Measurements from ENCODE around the gene PRKCE.

PRKCE gene

DNA sequence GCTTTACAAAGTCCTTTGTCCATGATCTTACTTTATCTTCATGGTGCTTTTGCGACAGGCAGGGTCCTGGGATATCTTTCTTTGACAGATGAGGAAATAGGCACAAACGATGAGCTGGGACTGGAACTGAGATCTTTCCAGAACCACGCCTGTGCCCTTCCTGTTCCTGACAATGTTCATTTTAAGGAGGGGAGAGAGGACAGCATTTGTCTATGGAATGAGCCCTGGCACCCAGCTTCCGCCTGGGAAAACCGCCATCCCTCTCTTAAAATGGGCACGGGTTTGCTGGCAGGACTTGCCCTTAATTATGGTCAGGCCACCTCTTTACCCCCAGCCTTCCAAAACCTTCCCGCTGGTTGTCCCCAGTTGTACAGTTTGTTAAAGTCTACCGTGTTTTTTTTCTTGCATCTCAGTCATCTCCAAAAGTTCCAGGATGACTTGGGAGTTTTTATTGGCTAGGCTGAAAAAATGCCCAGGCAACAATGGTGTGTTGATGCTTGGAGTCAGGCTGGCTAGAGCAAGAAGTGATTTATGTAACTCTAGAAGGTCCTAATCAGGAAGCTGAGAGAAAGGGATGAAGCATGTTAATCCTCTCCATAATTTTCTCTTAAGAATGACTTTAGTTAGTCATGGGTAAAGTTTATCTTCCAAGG lies 380.8 kb downstream of the PRKCE start:
- DNase-seq: no peak

DNA sequence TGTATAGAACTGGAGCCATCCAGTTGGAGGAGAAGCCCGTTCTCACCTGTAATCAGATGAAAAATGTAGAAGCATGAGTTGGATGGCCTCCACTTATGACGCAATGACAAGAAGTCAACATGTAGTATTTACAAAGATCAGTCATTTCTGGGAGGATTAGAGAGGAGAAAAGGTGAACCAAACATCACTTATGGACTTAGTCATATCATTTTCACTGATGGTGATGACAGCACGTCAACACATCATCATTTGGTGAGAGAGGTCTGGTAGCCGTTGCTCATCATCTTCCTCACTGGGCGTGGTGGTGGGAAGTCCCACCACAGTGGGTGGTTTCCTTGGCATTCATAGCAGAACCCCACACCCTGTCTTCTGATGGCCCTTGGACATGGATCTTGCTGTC lies 381.5 kb downstream of the PRKCE start:
- DNase-seq: no peak

DNA sequence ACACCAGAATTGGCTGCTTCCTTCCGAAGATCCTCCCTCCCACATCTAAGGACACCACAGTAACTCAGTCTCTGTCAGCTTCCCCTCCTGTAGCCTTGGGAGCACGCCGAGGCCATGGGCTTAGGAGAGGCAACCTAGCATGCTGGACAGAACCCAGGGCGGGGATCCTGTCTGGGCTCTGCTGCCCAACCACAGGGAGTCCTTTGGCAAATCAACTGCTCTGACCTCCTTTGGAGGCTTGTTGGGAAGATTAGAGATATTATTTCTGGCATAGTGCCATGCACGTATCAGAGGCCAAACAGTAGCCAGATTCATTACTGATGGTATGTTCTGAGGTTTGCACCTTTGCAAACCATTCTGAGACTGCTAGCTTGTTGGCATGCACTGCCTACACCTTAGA lies 383.1 kb downstream of the PRKCE start:
- no peak for DNase-seq

DNA sequence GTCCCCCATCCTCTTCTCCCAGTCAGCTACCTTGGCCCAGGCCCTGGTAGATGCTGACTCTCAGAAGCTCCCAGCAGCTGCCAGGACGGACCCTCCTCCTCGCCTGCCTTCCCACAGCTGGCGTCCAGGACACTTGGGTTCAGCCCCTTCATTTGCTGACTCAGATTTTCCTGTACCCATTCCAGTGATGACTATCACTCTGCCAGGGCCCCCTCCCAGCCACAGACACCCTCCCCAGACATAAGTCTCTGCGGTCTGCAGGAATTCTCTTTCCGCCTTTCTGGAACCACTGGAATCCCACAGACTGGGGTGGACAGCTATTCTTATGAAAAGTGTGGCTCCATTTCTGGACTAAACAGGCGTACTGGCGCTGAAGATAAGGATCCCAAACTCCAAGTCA lies 385.5 kb downstream of the PRKCE start:
- DNase-seq: no peak

DNA sequence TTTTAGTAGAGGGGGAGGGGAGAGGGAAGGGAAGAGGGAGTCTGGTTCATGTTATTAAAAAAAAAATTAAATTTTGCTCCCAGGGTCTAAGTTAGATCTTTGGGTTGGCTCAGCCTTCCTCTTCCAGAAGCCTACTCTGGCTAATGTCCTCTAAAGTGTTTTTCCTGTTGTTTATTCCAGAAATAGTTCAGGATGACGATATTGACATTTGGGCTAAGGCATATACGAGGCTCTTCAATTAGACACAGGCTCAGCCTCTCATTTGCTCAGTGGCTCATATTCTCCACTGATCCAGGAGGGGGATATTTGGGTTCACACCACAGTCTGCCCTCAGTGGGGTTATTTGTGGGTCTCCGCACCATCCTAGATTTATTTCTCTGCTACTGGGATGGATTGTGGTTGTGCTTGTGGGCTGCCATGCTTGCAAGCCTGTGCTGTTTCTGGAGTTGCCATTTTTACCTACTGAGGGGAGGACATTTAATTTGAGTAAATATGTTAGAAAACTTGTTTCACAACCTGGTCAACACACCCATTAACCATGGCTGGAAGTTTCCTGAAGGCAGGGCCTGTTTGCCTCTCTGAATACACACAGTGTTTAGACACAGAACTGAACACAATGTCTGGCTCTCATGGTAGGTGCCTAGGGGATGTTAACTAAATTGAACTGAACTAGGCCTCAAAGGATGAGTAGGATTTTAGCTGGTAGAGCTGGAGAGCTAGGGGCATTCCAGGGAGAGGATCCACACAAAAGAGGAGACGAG lies 388.2 kb downstream of the PRKCE start:
- DNase-seq: no peak

DNA sequence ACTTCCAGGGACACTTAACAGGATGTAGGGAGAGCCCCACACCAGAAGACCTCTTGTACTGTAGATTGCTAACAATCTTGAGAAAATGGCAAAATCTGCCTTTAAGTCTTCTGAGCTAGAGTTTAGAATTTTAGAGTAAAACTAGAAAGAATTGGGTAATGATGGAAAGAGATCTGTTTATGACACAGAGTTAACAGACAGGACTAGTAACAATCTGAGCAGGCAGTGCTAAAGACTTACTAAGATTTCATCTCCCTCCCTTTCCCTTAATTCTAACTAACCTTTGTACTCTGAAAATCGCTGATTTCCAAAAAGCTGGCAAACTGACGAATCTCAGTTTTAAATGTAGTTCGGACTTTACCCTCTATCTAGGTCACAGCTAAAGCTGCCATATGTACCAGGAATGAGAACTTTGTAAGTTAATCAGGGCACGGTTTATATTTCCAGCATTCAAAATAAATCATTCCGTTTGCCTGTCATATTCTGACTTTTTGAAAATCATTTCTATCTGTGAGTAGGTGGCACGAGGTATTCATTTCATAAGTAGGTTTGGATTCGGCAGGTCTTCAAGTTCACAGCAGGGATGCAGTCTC lies 389.2 kb downstream of the PRKCE start:
- no peak for DNase-seq

DNA sequence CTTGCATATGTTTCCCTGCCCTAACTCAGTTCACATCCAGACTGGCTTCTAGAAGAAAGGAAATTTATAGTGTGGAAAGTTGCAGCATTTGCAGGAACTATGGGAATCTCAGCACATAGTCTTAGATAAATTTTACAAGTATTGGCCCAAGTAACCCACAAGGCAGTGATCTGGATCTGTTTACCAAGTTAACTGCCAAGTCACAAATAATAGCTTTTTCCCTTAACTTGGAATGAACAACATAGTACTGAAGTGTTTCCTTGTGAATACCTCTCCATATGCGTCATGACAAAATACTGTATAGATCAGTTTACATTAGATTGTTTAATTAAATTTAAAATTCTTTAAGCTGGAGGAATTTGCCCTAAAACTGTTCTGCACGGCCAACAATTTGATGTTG lies 390.0 kb downstream of the PRKCE start:
- peak; percentile 16 for DNase-seq

DNA sequence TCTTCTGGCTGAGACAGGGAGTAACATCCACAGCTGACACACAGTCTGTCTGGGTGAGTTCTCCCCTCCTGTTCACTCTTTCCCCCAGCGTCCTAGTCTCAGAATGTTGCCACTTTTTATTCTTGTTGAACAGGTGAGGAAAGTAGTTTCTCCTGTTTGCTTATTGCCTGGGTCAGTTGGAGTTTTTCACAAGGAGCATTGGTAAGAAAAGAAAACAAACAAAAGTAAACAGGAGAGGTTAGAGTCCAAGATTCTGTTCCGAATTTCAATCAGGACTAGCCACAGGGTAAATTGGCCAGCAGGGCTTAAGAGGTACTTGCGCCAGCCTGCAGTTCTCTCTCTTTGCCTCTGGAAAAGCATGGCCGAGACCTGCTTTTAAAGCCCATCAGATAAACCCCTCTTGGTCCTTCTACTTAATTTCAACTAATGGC lies 390.7 kb downstream of the PRKCE start:
- DNase-seq: no peak

DNA sequence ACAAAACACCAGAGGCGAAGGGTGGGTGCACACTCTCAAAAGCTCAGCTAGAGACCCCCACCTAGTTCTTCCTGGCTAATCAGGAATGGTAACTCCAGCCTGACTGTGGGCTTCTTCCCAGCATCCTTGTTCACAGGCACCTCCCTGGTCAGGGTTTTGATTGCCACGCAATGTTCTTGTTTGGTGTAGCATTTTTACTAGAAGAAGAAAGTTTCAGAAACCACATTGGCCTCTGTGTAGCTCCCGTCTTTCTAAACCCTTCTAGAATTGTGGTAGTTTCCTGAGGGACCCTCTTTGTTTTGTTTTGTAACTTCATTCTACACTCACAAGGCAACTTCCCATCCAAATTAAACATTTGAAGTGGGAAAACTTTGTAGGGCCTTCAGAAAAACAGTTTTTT lies 391.2 kb downstream of the PRKCE start:
- DNase-seq: no peak

DNA sequence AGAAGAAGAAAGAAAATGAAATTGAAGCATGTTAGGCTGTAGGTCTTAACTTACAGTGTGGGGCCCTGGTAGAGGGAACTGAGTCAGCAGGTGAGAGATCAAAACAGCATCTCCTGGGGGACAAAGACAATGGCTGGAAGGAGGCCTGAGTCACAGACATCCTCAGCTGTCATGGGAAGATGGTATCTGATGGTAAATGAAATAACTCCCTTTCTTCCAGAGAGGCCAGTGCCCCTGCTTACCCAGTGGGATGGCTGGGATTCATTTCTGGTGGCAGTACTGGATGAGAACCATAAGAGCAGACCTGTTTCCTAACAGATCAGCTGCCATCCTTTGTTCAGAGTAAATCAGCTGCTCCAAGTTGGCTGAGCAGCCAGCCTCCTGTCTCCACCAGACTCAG lies 394.4 kb downstream of the PRKCE start:
- no peak for DNase-seq

DNA sequence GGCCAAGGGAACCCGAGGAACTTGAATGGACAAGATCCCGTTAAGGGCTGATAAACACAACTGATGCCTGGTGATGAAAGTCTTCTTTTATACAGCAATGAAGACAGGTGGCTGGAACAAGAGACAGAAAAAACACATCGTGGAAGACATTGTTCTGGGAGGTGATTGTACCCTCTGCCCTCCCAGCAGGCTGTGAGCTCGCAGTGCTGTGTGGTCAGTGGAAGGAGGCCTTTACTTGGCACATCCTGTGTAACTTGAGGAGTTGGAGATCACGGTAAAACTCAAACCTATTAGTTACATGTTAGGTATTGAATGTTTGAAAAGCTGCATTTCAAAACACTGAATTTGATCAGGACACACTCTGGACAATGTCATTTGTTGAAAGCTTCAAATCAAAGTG lies 395.8 kb downstream of the PRKCE start:
- DNase-seq: no peak

DNA sequence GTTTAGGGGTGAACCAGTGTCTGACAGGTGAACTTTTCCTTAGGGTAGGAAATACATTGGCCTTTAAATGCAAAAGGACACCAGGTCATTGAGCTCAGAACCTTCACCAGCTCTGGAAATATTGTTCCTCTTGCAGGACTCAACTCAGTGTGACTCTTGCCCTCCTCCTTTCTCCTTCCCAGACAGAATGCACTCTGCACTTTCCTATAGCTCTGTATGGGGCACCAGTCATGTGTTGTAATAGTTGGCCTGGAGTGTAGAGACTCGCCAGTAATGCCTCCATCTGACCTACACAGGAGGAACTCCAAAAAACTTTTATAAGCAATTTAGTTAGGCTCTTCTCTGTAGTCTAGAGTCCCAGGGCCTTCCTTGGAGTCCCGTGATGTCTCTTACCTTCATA lies 397.2 kb downstream of the PRKCE start:
- DNase-seq: no peak

DNA sequence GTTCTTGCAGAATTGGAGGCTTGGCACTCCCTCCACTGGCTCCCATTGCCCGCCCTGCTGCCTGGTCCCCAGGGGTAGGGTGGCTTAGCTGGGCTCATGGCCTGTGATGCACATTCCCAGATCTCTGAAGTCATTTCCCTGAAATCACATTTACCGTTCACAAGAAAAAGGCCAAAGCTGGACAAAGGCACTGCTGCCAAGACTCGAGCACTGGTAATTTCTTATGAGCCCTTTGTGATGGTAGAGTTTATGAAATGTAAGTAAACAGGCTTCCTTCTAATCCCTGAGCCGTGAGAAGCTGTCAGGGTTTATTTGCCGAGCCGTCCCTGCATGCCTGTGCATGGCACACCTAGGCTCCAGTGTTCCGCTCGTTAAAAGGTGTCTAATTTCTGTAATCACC lies 398.6 kb downstream of the PRKCE start:
- no peak for DNase-seq

DNA sequence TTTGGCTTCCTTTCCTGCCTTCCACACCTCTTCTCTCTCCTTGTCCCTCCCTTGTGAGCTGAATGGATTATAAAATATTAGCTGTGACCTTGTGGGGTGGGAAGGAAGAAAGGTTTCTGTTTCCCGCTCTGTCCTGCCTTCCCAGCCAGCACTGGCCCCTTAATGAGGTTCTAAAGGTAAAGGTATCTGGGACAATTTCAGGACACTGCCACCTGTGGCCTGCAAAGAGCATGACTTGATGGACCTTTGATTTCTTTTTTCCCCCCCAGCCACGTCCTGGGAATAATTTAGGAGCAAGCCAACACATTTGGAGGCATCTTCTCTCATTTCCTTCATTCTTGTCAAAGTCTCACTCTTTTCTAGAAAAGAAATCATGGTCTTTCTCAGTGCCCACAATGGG lies 399.0 kb downstream of the PRKCE start:
- DNase-seq: no peak

DNA sequence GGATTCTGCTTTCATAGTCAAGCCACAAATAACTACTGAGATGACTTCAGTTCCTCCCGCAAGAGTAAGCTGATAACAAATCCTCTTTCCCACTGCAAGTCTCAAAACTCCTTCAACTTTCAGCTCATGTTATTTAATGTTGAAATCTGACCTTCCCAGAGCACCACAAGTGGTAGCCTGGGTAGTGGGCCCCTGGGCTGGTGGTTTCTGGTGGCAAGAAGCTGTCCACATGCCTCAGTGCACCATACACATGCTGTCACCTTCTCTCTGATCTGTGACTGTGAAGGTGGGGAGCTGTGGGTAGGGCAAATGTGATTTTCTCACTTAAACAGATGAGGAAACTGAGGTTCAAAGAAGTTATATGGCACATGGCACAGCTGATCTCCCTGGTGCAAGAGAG lies 399.6 kb downstream of the PRKCE start:
- no peak for DNase-seq

DNA sequence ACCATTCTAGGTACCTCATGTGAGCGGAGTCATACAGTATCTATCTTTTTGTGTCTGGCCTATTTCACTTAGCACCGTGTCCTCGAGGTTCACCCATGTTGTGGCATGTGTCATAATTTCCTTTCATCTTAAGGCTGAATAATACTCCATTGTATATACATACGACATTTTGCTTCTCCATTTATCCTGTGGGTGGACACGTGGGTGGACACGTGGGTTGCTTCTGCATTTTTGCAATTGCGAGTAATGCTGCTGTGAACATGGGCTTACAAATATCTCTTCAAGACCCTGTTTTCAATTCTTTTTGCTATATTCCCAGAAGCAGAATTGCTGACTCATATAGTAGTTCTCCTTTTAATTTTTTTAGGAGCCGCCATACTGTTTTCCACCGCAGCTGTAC lies 402.1 kb downstream of the PRKCE start:
- no peak for DNase-seq

DNA sequence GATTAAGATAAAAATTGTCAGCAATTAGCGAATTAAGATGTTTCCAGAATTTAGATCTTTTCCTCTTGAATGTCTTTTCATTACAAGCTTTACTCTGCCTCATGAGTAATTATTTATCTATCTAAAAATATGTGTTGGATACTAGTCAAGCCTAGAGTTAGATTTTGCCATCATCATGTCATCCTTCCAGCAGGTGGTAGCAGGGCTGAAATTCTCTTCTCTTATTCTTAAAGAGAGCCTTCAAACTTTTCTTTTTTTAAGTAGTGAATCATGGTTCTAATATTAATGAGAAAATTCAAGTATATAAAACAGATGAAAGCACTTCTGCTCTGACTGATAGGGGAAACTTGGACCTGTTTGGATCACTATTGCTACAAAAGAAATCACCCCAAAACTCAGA lies 405.1 kb downstream of the PRKCE start:
- DNase-seq: no peak

DNA sequence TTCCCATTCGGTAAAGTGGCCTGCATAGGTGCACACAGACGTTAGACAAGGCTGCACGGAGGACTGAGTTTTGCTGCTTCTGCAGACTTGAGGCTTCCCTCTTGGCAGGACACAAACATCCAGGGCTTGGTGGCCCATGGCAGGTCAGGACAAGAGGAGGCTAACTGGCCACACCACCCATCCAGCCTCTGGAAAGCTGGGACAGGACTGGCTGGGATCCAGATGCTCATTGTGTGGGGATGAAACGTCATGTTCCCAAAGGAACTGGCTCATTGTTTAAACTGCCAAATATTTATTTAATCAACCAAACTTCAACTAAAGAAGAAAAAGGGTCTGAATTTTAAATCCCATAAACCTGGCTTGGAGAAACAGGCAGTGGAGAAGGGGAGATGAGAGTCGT lies 406.7 kb downstream of the PRKCE start:
- no peak for DNase-seq

DNA sequence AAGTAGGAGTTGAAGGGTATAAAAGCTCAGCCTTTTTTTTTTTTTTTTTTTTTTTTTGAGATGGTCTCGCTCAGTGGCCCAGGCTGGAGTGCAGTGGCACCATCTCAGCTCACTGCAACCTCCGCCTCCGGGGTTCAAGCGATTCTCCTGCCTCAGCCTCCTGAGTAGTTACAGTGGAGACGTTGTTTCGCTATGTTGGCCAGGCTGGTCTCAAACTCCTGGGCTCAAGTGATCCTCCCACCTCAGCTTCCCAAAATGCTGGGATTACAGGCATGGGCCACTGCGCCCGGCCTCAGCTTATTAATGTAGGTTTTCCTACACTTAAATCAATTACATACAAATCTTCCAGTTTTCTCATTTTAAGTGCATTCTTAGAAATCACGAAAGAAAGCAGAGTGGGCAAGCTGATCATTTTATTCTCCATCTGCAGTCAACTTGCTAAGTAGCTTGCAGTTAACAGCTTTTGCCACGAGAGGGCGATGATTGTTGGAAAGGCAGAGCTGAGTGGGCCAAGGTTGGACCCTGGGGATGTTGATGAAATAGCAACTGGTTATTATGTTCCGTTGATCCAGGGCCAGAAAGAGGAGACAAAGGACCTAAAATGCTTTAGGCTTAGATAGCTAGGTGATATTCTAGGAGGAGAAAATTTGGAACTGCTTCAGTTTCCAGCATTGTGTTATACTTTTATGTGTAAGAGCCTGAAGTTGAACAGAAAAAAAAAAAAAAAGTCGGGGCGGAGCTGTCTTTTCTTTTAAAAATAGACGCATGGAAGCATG lies 411.4 kb downstream of the PRKCE start:
- peak; percentile 94 for DNase-seq

DNA sequence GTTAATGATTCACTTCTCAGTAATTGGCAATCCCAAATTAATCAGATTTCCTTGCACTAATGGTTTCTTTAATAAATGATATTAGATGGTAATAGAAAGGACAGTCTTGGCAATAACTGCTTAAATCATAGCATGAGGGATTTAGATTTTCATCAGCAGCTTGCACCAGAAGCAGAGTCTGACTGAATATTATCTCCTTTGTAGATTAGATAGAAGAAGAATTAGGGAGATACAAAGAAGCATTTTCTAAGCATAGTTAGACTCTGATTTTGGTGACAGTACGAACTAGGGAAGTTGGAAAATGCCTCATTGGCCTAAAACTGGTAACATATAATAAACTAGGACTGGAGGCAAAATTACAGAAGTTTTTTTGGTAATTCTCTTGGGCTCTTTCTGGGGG lies 412.9 kb downstream of the PRKCE start:
- no peak for DNase-seq

DNA sequence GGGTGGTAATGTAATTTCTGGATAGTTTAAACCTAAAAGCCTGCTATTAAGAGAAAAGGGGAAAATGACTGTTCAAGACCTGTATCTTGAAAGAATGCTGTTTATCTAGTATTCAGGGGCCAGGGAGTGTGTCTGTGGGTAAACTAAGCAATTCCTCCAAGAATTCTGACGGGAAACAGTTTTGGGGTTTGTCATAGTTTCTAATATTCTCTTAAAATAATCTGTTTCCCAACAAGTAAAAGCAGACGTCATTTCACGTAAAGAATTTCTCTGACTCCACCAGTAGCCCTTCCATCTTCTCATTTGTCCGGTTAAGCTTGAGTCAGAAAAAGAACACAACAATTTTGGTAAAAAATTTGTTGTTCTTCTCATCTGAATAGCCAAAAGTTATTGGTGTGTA lies 413.7 kb downstream of the PRKCE start:
- DNase-seq: no peak

DNA sequence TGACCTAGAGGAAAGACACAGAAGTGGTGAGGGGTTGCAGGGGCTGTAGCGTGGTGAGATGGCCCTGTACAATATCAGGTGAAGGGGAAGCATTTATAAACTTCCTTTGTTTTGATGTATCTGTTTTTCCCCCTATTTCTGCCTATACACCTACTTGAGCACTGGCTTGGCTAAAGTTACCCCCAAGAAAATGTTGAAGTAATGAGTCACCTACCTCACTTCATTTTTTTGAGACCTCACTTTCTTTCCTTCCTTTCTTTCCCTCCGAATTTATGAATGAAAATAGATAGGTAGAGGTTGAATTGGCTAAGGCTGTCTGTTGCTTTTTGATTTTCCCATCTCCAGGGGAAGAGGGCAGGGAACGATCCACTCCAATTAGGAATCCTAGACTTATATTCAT lies 414.6 kb downstream of the PRKCE start:
- no peak for DNase-seq

DNA sequence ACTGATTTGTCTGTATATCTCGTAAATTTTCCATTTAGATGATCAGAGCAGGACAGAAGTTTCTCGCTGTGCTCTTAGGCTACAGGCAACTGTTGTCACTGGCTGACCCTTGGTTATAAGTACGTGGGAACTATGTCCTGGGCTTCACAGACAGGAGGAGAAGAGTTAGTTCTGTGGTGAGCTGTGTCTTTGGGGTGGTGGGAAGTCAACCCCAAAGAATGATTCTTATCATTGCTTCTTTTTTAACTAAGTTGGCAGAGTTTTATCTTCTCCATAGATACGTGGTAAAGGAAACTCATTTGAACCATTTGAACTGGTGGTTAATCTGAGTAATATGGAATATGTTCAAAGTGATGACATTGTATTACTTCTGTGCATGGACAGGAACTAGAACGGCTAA lies 415.1 kb downstream of the PRKCE start:
- no peak for DNase-seq

DNA sequence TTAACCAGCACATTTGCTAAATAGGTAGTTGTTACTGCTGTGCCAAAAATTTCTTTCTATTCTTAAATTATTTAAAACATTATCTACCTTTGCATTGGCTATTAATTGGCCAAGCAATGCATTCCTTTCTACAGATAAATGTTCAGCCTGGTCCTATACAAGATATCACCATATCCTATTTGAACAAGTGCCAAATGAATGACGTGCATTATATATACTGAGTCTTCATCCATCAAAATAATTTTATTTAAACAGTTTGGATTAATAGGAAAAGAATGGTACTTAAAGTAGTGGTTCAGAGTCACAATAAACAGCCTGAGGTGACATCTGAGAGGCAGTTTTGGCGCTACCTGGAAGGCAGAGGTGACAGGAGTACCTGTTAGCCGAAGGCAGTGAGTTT lies 415.6 kb downstream of the PRKCE start:
- DNase-seq: no peak
